Measurements from ENCODE around the gene UQCRHL. TPM values are rescaled to one million over a fixed set of nuclear protein-coding genes. Genes with fewer than 3 reads are reported as not detected.

UQCRHL gene
- total and polyA plus RNA-seq, 10 of the 15 experiments (the other 5 are each of a cell fraction or from before 2014, with no cell fraction given) = 1.4 to 17.3 (median 5.7) TPM

DNA sequence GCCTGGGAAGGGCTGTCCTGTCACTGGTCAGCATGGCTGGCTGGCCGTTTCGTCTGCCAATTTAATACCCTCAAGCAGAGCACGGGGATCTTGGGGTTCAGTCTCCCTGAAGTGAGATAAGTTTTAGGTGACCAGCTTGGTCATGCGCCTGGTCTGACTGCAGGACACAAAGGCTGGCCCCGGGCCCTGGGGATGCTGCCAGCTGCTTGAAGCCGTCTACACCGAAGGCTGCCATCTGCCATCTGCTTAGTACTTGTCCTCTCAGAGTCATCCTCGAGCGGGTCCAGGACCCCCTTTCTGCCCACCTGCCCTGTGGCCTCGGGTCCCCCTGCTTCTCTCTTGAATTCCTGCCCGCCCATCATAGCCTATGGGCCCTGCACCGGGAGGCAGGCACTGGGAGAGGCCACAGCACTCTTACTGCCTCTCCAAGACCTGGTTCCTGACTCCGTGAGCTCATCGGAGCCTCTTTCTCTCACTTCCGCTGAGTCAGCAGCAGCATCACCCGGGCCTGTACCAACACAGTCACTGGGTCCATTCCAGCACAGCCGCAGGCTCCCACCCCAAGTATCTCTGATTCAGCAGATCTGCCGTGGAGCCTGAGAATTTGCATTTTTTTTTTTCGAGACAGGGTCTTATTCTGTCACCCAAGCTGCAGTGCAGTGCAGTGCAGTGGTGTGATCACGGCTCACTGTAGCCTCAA is 41.8 kb downstream of the UQCRHL start (continued):
- TF ChIP-seq, protein P1, sequence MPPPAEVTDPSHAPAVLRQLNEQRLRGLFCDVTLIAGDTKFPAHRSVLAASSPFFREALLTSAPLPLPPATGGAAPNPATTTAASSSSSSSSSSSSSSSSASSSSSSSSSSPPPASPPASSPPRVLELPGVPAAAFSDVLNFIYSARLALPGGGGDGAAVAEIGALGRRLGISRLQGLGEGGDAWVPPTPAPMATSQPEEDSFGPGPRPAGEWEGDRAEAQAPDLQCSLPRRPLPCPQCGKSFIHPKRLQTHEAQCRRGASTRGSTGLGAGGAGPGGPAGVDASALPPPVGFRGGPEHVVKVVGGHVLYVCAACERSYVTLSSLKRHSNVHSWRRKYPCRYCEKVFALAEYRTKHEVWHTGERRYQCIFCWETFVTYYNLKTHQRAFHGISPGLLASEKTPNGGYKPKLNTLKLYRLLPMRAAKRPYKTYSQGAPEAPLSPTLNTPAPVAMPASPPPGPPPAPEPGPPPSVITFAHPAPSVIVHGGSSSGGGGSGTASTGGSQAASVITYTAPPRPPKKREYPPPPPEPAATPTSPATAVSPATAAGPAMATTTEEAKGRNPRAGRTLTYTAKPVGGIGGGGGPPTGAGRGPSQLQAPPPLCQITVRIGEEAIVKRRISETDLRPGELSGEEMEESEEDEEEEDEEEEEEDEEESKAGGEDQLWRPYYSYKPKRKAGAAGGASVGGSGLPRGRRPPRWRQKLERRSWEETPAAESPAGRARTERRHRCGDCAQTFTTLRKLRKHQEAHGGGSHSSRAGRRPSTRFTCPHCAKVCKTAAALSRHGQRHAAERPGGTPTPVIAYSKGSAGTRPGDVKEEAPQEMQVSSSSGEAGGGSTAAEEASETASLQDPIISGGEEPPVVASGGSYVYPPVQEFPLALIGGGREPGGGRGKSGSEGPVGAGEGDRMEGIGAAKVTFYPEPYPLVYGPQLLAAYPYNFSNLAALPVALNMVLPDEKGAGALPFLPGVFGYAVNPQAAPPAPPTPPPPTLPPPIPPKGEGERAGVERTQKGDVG (CRISPR knock-in tag; IDR thresholded peaks at IDR 0.05) = no peak
- TF ChIP-seq ASH2L (IDR thresholded peaks at IDR 0.05; ENCODE audit: borderline replicate concordance, low read depth) (no peak), MEF2B (IDR thresholded peaks at IDR 0.05; ENCODE audit: partially characterized antibody, poor library complexity, severe bottlenecking) (no peak), MEF2A (IDR thresholded peaks at IDR 0.05; ENCODE audit: insufficient read depth, low read depth, low read length) (no peak), PAX5 (IDR thresholded peaks at IDR 0.05; ENCODE audit: borderline replicate concordance, low read depth, low read length) (no peak), RUNX3 (IDR thresholded peaks at IDR 0.05; ENCODE audit: low read length) (no peak)
- TF ChIP-seq, protein P2, sequence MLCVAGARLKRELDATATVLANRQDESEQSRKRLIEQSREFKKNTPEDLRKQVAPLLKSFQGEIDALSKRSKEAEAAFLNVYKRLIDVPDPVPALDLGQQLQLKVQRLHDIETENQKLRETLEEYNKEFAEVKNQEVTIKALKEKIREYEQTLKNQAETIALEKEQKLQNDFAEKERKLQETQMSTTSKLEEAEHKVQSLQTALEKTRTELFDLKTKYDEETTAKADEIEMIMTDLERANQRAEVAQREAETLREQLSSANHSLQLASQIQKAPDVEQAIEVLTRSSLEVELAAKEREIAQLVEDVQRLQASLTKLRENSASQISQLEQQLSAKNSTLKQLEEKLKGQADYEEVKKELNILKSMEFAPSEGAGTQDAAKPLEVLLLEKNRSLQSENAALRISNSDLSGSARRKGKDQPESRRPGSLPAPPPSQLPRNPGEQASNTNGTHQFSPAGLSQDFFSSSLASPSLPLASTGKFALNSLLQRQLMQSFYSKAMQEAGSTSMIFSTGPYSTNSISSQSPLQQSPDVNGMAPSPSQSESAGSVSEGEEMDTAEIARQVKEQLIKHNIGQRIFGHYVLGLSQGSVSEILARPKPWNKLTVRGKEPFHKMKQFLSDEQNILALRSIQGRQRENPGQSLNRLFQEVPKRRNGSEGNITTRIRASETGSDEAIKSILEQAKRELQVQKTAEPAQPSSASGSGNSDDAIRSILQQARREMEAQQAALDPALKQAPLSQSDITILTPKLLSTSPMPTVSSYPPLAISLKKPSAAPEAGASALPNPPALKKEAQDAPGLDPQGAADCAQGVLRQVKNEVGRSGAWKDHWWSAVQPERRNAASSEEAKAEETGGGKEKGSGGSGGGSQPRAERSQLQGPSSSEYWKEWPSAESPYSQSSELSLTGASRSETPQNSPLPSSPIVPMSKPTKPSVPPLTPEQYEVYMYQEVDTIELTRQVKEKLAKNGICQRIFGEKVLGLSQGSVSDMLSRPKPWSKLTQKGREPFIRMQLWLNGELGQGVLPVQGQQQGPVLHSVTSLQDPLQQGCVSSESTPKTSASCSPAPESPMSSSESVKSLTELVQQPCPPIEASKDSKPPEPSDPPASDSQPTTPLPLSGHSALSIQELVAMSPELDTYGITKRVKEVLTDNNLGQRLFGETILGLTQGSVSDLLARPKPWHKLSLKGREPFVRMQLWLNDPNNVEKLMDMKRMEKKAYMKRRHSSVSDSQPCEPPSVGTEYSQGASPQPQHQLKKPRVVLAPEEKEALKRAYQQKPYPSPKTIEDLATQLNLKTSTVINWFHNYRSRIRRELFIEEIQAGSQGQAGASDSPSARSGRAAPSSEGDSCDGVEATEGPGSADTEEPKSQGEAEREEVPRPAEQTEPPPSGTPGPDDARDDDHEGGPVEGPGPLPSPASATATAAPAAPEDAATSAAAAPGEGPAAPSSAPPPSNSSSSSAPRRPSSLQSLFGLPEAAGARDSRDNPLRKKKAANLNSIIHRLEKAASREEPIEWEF (IDR thresholded peaks at IDR 0.05; ENCODE audit: insufficient replicate concordance, low read depth, low read length) = no peak
